Jurkat, Clone E6-1 (cell line): Measurements from ENCODE around the gene POLN. TPM values are rescaled to one million over a fixed set of nuclear protein-coding genes. Genes with fewer than 3 reads are reported as not detected.

Experiments used
- DNase-seq: peaks from one replicate; pipeline ENCODE4 v3.0.0-alpha.2; 2011; ENCODE audit warnings: low read depth, low spot score
- H3K4me3 ChIP-seq: 2 replicates; pipeline ENCODE4 v1.5.1; 2011; ENCODE audit warnings: mild to moderate bottlenecking, low read length, control low read depth, moderate library complexity
- polyA plus RNA-seq: library from polyadenylated mRNA; unstranded; fragments of >200 nt; gene quantifications from one replicate; pipeline ENCODE4 v1.2.1, GENCODE V29; 2012; ENCODE audit warnings: missing spikeins; ENCODE audit not compliant: insufficient read length, insufficient read depth

POLN gene
- 2.1 TPM for polyA plus RNA-seq

DNA sequence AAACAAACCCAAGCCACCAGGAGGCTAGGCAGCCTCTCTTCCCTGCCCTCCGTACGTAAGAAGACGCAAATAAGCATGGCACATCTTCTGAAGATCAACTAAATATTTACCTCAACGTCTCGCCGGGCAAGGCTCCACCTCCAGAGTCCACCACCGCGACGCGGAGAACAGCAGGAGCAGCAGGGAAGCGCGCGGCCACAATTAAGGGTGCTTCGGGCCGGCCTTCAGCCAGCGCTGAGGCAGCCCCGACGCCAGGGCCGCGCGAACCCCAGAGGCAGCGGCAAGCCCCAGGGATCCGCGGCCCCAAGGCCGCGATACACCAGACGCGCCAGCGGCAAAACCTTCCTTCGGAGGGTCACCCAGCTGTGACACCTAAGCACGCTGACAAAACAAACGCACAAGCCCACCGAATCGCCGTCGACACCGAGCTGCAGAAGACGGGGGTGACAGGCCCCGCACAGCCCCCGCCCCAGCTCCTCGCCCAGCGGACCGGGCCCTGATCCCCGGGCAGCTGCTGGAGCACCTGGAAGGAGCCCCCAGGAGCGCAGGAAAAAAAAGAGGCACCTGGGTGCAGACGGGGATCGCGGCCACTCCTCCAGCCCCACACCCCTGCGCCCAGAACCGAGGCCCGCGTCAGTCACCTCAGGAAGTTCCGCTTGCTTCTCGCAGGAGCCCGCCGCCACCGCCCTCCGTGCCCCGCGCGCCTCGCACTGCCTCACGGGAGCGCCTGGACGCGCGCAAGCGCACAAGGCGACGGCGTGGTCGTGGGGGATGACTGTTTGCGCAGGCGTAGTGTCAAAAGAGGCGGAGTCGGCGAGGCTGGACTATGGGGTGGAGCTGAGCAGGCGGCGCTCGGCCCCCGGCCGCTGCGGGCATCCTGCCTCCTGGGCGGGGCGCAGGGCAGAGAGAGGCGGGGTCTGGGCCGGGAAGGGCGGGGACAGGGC is at the start of gene POLN, which contains the start of gene HAUS3:
Gene POLN (minus strand): TSS at position 712 of the 944 bp plus-strand sequence. CDS start 12,890 bp downstream, outside the sequence.
Gene HAUS3 (minus strand): TSS at position 712 of the 944 bp plus-strand sequence. CDS start 1,175 bp downstream, outside the sequence.
- DNase-seq: peak; percentile 95
- peak within 1 kb of the TSS; percentile 89 for H3K4me3 ChIP-seq

DNA sequence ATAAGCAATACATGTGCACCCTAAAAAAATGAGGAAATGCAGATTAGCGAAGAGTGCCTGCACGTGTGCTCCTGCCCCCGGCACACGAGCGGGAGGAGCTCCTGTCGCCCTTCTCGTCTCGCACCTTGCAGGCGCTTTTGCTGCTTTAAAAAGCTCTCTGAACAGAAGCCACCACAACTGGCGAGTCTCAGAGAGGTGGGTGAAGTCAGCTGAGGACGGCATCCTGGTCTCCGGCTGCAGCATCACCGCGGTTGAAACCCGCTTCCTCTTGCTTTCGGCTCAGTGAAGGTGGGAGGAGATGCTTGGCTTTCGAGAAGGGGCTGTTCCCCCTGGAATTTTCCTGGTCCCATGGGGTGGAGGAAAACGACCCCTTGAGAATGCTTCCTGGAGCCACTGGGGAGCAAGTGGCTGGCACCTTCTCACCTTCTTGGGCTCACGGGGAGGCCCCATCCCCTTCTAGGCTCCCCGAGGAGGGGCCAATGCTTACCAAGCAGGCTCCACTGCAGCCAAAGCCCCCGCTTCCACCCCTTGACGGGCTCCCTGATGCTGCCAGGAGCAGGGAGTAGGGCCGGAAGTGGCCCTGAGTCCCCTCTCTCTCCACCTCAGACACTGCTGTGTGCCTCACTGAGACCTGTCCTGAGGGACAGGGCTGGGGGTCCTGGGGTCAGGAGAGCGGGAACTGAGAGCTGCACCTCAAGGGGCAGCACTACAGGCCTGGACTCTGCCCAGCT is 49.2 kb upstream of the POLN start:
- DNase-seq: peak; percentile 93
- peak overlapping the region; percentile 13; the same call in 1 of the 2 replicates for H3K4me3 ChIP-seq

- no peak overlapping the region for H3K4me3 ChIP-seq
- DNase-seq: no peak
Observed at GRCh38 chr4:2290488-2290887, 48.6 kb upstream of the POLN start.

DNA sequence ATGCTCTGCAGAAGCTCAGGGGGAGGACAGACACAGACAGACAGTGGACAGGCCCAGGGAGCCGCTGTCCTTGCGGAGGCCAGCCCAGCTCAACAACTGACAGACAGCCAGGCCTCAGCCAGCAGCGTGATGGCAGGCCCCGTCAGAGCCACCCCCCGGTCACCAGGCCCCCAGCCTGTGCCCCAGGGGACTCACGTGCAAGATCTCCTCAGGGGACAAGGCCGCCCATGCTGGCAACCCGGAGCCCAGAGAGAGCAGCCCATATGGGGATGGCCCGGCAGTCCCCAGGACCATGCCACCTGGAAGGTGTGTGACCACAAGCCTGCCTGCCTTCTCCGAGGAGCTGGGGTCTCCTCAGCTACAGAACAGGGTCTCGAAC is 48.0 kb upstream of the POLN start:
- DNase-seq: no peak

DNA sequence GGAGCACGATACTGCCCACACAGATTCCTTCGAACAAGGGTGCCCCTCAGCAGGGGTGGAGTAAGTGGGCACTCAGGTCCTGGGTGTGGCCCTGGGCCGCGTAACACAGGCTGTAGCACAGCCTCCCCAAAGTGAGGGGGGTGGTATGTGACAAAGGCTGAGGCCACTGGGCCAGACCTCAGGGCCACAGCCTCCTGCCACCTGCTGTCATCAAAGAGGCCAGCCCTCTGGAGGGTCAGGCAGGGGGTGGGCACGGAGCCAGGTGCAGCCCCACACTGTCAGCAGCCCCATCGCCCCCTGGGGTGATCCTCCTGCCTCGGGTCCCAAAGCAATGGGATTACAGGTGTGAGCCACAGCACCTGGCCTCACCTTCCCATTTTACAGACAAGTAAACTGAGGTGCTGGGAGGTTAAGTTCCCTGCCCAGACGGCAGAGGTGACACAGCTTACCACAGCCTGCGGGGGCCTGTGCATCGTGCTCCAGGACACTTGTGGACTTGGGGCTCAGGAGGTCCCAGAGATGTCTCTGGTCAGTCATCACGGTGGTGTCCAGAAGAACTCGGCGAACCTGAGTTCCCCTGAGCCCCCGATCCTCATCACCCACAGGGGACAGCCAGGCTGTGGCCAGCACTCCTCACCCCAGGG is 47.5 kb upstream of the POLN start:
- DNase-seq: no peak
- H3K4me3 ChIP-seq: no peak overlapping the region

More for the DNA sequence above, 48.0 kb upstream of the POLN start:
- H3K4me3 ChIP-seq: no peak overlapping the region

DNA sequence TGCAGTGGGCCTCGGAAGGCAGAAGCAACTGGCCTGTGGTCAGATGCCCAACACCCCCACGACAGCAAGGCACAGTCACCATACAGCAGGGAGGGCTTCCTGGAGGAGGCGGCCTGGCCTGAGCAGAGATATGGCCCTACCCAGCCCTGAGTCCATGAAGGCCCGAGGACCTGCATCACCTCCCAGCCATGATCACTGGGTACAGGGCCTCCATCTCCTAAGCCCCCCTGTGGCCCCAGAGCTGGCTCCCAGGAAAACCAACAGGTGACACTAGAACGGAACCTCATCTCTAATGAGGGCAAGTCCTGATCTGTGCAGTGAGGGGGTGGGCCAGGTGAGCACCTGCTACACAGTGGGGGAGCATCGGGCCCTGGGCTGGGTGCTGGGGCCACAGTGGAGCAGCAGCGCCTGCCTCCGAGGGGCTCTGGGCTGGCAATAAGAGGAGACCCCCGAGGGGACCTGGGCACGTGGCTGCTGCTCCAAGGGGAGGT is 46.2 kb upstream of the POLN start:
- H3K4me3 ChIP-seq: no peak overlapping the region
- no peak for DNase-seq

DNA sequence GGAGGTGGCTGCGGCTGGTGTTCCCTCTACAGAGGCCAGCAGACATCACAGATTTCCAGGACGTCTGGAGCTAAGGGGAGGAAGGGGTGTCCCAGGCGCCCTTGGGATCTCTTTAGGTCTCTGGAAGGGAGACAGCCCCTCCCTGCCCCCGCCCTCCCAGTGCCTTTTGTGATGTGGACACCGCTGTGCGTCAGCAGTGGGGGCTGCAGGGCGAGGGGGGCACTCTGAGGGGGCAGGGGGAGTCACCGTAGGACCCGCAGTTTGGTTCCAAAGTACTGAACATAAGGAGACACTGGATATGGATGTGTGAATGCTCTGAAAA is 45.6 kb upstream of the POLN start:
- no peak overlapping the region for H3K4me3 ChIP-seq
- no peak for DNase-seq

DNA sequence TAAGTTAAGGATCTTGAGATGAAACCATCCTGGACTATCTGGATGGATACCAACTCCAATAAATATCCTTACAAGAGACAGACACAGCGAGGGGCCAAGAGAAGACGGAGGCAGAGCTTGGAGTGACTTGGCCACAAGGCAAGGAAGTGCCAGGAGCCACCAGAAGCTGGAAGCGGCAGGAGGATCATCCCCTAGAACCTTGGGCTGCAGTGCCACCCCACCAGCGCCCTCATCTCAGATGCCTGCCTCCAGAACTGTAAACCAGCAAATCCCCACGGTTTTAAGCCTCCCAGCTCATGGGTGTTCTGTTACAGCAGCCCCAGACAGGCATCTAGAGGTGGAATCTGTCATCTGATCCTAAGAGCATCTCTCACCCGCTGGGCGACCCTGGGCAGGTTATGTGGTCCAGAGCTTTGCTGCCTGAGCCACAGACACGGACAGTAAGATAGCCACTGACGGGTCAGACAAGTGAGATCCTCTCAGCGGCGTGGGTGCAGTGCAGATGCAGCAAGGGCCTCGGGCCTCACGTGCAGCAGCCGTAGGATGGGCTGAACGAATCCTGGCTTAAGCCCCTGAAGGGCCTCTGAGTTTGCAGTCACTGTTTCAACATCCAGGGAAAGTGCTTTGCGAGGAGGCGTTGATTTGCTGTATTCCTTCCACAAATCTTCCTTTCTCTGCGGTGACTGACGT is 45.1 kb upstream of the POLN start:
- no peak overlapping the region for H3K4me3 ChIP-seq
- DNase-seq: no peak

- no peak for DNase-seq
- H3K4me3 ChIP-seq: no peak overlapping the region
Observed at GRCh38 chr4:2285613-2286381, 43.9 kb upstream of the POLN start.

DNA sequence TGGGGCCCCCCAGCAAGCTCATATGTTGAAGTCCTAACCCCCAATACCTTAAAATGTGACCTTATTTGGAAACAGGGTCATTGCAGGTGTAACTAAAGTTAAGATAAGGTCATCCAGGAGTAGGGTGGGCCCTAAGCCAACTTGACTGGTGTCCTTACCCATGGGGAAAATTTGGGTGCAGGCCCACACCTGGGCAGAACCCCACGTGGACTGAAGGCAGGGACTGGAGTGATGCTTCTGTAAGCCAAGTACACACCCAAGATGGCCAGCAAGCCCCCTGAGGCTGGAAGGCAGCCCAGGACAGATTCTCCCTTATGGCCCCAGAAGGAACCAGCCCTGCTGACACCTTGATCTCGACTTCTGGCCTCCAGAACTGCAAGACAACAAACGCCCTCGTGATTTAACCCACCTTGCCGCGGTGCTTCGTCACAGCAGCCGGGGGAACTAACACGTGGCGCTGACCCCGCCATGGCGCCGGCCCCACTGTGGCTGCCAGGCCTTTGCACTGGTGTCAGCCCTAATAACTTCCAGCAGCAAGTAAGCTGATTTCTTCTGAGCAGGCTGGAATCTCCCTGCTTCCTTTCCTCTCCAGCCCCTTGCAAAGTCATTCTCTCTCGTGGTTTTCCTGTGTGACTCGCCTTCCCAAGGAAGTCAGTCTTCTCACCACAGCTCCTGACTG is 43.2 kb upstream of the POLN start:
- no peak overlapping the region for H3K4me3 ChIP-seq
- DNase-seq: no peak

DNA sequence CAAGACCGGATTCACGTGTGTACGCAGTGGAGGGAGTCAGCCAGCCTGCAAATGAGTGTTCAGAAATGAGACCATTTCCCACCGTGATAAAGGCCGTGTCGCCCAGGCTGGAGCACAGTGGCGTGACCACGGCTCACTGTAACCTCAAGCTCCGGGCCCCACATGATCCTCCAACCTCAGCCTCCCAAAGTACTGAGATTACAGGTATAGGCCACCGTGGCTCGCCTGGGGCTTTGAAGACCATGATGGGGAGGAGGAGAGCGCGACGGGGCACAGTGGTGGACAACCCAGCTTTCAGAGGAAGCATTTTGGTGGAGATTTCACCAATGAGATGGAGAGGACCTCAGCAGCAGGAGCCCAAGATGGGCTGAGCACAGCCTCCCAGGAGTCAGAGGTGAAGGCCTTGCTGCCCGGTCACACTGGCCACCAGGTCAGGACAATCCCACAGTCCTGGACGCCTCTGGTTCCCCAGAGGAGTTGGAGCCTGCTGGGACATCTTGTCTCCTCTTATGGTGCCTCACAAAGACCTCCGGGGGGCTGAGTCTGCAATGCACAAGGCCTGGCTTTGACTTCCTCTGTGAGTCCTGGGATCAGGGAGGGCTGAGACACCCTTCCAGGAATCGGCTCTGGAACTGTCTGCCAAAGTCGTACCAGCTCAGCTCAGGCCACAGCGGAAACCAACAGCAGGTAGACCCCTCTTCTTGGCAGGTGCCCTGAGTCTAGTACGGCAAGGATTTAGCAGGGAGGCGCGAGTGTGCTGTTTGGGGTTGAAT is 42.4 kb upstream of the POLN start:
- H3K4me3 ChIP-seq: no peak overlapping the region
- no peak for DNase-seq

DNA sequence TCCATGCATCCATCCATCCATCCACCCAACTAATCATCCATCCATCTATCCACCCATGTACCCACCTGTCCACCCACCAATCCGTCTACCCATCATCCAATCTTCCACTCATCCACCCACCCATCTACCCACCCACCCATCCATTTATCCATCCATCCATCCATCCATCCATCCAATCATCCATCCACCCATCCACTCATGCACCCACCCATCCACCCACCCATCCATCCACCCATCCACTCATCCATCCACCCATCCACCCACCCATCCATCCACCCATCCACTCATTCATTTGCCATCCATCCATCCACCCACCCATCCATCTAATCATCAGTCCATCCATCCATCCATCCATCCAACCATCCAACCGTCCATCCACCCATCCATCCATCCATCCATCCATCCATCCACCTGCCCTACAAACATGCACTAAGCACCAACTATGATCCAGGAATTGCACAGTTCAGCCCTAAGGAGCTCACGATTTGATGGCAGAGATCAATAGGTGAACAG is 41.3 kb upstream of the POLN start:
- no peak for DNase-seq
- no peak overlapping the region for H3K4me3 ChIP-seq

- peak overlapping the region; percentile 42 for H3K4me3 ChIP-seq
- peak; percentile 98 for DNase-seq
Observed at GRCh38 chr4:2281575-2282343, 39.8 kb upstream of the POLN start.

- no peak overlapping the region for H3K4me3 ChIP-seq
- DNase-seq: no peak
Observed at GRCh38 chr4:2280531-2281300, 38.8 kb upstream of the POLN start.

DNA sequence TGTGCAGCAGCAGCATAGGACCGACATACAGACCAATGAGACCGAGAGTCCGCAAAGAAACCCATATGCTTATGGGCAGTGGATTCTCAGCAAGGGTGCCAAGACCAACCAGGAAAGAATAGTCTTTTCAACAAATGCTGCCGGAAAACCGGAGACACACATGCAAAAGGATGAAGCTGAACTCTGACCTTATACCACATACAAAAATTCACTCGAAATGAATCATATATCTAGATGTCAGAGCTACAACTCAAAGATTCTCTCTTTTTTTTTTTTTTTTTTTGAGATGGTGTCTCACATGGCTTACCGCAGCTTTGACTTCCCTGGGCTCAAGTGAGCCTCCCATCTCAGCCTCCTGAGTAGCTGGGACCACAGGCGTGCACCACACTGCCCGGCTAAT is 36.0 kb upstream of the POLN start:
- DNase-seq: no peak
- H3K4me3 ChIP-seq: no peak overlapping the region
